GM19372 (cell line): ENCODE data around the gene PLA2G4D.
"Not testable (repeated sequence)": the region's sequence is repeated elsewhere in the genome, so short reads cannot be mapped to it uniquely, and the experiment has no call there.

Source experiments
- ATAC-seq: cut with Tn5 transposase; IDR thresholded peaks from one replicate; pipeline ENCODE4 v1.9.1; 2021; ENCODE audit warnings: mild to moderate bottlenecking, low read depth, moderate library complexity; ENCODE audit not compliant: unreplicated experiment

Gene PLA2G4D

GRCh38 chr15:42091753-42092397 is 2.5 kb downstream of the PLA2G4D start:
- not testable (repeated sequence) for ATAC-seq

- no peak for ATAC-seq
Observed at GRCh38 chr15:42090781-42091180, 3.6 kb downstream of the PLA2G4D start.

GRCh38 chr15:42090370-42090769 is 4.0 kb downstream of the PLA2G4D start:
- ATAC-seq, result no peak

- no peak for ATAC-seq
Observed at GRCh38 chr15:42089942-42090341, 4.4 kb downstream of the PLA2G4D start.

- ATAC-seq, result no peak
Observed at GRCh38 chr15:42088801-42089640, 5.3 kb downstream of the PLA2G4D start.

- no peak for ATAC-seq
Observed at GRCh38 chr15:42087926-42088800, 6.2 kb downstream of the PLA2G4D start.

- ATAC-seq, result no peak
Observed at GRCh38 chr15:42087460-42087859, 6.9 kb downstream of the PLA2G4D start.

GRCh38 chr15:42085721-42086120 is 8.6 kb downstream of the PLA2G4D start:
- no peak for ATAC-seq

- ATAC-seq, result no peak
Observed at GRCh38 chr15:42085236-42085605, 9.1 kb downstream of the PLA2G4D start.

- ATAC-seq, result no peak
Observed at GRCh38 chr15:42084465-42085235, 9.7 kb downstream of the PLA2G4D start.

GRCh38 chr15:42083916-42084315 is 10.4 kb downstream of the PLA2G4D start:
- no peak for ATAC-seq

GRCh38 chr15:42083605-42083908 is 10.8 kb downstream of the PLA2G4D start:
- ATAC-seq, result no peak

- no peak for ATAC-seq
Observed at GRCh38 chr15:42082823-42083604, 11.3 kb downstream of the PLA2G4D start.

- no peak for ATAC-seq
Observed at GRCh38 chr15:42082141-42082540, 12.2 kb downstream of the PLA2G4D start.

- ATAC-seq, result no peak
Observed at GRCh38 chr15:42080919-42081830, 13.2 kb downstream of the PLA2G4D start.

- no peak for ATAC-seq
Observed at GRCh38 chr15:42080186-42080918, 14.0 kb downstream of the PLA2G4D start.

- ATAC-seq, result no peak
Observed at GRCh38 chr15:42079401-42079908, 14.9 kb downstream of the PLA2G4D start.

GRCh38 chr15:42078903-42079302 is 15.5 kb downstream of the PLA2G4D start:
- no peak for ATAC-seq
